ENCODE measurements around the gene KIAA0930.

- TF ChIP-seq CTCF (IDR thresholded peaks at IDR 0.05) (no peak), POLR2A (IDR thresholded peaks at IDR 0.05) (no peak)
Observed at GRCh38 chr22:45217345-45217744, 23.3 kb downstream of the KIAA0930 start.

Data from breast epithelium (tissue), 3 donors.